GM21526 (cell line): ENCODE data around the gene KLHL36.
"Not testable (repeated sequence)": the region's sequence is repeated elsewhere in the genome, so short reads cannot be mapped to it uniquely, and the experiment has no call there.

ENCODE experiments used
- ATAC-seq: cut with Tn5 transposase; IDR thresholded peaks from one replicate; pipeline ENCODE4 v1.9.1; 2021; ENCODE audit warnings: moderate library complexity; ENCODE audit not compliant: unreplicated experiment, low FRiP score

The KLHL36 gene

GRCh38 chr16:84614968-84615813, 33.1 kb upstream of the KLHL36 start:
- ATAC-seq = no peak

- ATAC-seq = no peak
Observed at GRCh38 chr16:84616515-84616914, 31.8 kb upstream of the KLHL36 start.

GRCh38 chr16:84617041-84617790, 31.1 kb upstream of the KLHL36 start:
- peak; percentile 23 for ATAC-seq

- ATAC-seq = peak; percentile 73
Observed at GRCh38 chr16:84617791-84618580, 30.3 kb upstream of the KLHL36 start, which contains the start of gene COTL1. Gene COTL1 (minus strand): TSS chr16:84618078. CDS start chr16:84617914, 164 bp downstream.

- no peak for ATAC-seq
Observed at GRCh38 chr16:84618581-84619460, 29.5 kb upstream of the KLHL36 start.

- ATAC-seq = not testable (repeated sequence)
Observed at GRCh38 chr16:84620913-84621312, 27.4 kb upstream of the KLHL36 start.

GRCh38 chr16:84625556-84625955, 22.8 kb upstream of the KLHL36 start:
- ATAC-seq = no peak

- ATAC-seq = no peak
Observed at GRCh38 chr16:84628226-84628731, 20.0 kb upstream of the KLHL36 start.

- ATAC-seq = no peak
Observed at GRCh38 chr16:84629580-84629979, 18.7 kb upstream of the KLHL36 start.

- ATAC-seq = no peak
Observed at GRCh38 chr16:84630009-84630408, 18.3 kb upstream of the KLHL36 start.

GRCh38 chr16:84630446-84631152, 17.7 kb upstream of the KLHL36 start:
- no peak for ATAC-seq

- no peak for ATAC-seq
Observed at GRCh38 chr16:84631153-84631466, 17.2 kb upstream of the KLHL36 start.

GRCh38 chr16:84631886-84632285, 16.4 kb upstream of the KLHL36 start:
- no peak for ATAC-seq

- ATAC-seq = not testable (repeated sequence)
Observed at GRCh38 chr16:84632862-84633261, 15.4 kb upstream of the KLHL36 start.

GRCh38 chr16:84633622-84634021, 14.7 kb upstream of the KLHL36 start:
- ATAC-seq = no peak

GRCh38 chr16:84635702-84636101, 12.6 kb upstream of the KLHL36 start:
- no peak for ATAC-seq

GRCh38 chr16:84637709-84638108, 10.6 kb upstream of the KLHL36 start:
- ATAC-seq = no peak

- no peak for ATAC-seq
Observed at GRCh38 chr16:84638231-84638806, 10.0 kb upstream of the KLHL36 start.

GRCh38 chr16:84640145-84640544, 8.2 kb upstream of the KLHL36 start:
- no peak for ATAC-seq
